Left lung (tissue), 10 donors: ENCODE results near the gene NACC1. TPM values are rescaled to one million over a fixed set of nuclear protein-coding genes. Genes with fewer than 3 reads are reported as not detected.

Source experiments
- ATAC-seq: fragments of 200-7000 bp; cut with Tn5 transposase; one replicate; pipeline ENCODE4 v1.9.1; 2020; ENCODE audit warnings: moderate library complexity
- DNase-seq, 4 donors: peaks; one replicate each; pipeline ENCODE4 v3.0.0-alpha.2; 2013 to 2020
- H3K27ac ChIP-seq, 2 donors: fragments of 200-600 bp; sonication (generic) in 1 of 2; one replicate each; pipeline versions ENCODE4 v1.5.0 to v1.8.0; 2020 to 2021
- H3K27me3 ChIP-seq, 2 donors: fragments of 200-600 bp; sonication (generic) in 1 of 2; one replicate each; pipeline versions ENCODE4 v1.5.0 to v1.8.0; 2020 to 2021
- H3K36me3 ChIP-seq, 2 donors: fragments of 200-600 bp; sonication (generic) in 1 of 2; one replicate each; pipeline versions ENCODE4 v1.5.0 to v1.8.0; 2020 to 2021
- H3K4me1 ChIP-seq, 2 donors: fragments of 200-600 bp; one replicate each; pipeline ENCODE4 v1.8.0; 2021
- H3K4me3 ChIP-seq, 2 donors: fragments of 200-600 bp; sonication (generic) in 1 of 2; one replicate each; pipeline versions ENCODE4 v1.5.0 to v1.8.0; 2020 to 2021; ENCODE audit warnings: mild to moderate bottlenecking in 1 of 2
- H3K9me3 ChIP-seq, 2 donors: fragments of 200-600 bp; sonication (generic) in 1 of 2; one replicate each; pipeline versions ENCODE4 v1.5.0 to v1.8.0; 2020 to 2021
- intact Hi-C, 2 donors: fragments of 100-400 bp; cut with DNase I; formaldehyde crosslinking; loops; one replicate each; pipeline versions ENCODE4 v1.11.2 to v1.14.2; 2022
- polyA plus RNA-seq, 6 donors: library from polyadenylated mRNA; unstranded; fragments of 120-200 nt; gene quantifications; one replicate each; pipeline ENCODE4 v1.2.1, GENCODE V29; 2013; ENCODE audit not compliant: insufficient read length in 6 of 6
- total RNA-seq, 2 donors: library from RNA; stranded (reverse); fragmentation: NEBNext Ultra II Directional; extraction: Animal tissue kit (Norgen Biotek cat#: 25700); gene quantifications; one replicate each; pipeline ENCODE4 v1.2.1, GENCODE V29; 2021
- TF ChIP-seq, protein P1 (sequence below), 2 donors: fragments of 200-600 bp; sonication (generic) in 1 of 2; IDR thresholded peaks; one replicate each; pipeline versions ENCODE4 v1.5.0 to v1.8.0; 2021; ENCODE audit warnings: antibody characterized with exemption in 2 of 2
- donor health status: DM: no; HTN: yes; CAD: no.
- donor health status: DM: no; HTN: no; CAD: no.

The NACC1 gene
- total and polyA plus RNA-seq, 8 donors: 14.9 to 92.5 (median 21.1) TPM

DNA sequence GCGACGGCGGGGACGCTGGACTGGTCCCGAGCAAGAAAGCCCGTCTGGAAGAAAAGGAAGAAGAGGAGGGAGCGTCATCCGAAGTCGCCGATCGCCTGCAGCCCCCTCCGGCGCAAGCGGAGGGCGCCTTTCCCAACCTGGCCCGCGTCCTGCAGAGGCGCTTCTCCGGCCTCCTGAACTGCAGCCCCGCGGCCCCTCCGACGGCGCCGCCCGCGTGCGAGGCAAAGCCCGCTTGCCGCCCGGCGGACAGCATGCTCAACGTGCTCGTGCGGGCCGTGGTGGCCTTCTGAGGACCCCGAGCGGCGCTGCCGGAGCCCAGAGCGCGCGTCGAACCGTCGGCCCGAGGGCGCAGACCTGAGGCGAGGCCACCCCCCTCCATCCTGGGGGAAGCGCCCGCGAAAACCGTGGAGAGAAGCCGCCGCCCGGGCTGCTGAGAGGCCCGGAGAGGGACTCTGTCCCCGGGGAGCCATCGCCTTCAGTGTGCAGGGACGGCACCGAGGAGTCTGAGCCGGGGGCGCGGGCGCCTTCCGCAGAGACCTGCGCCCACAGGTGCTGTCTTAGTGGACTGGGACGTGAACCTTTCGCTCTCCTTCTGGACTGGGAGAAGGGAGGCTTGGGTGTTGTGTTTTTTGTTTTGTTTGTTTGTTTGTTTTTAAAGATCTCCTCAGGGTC, 35.6 kb downstream of the NACC1 start:
- no peaks in the 10 kb centered on the region for H3K9me3 ChIP-seq
- ATAC-seq (no peak), DNase-seq (peak in 3 of 4 donors; percentile 41 to 86 (median 68))
- peaks cover 8 to 35% of the 10 kb centered on the region in 2 donors for H3K4me1 ChIP-seq
- intact Hi-C loops: no loop called here
- peak overlapping the region; percentile 96 to 97 for H3K27ac ChIP-seq
- TF ChIP-seq, protein P1, sequence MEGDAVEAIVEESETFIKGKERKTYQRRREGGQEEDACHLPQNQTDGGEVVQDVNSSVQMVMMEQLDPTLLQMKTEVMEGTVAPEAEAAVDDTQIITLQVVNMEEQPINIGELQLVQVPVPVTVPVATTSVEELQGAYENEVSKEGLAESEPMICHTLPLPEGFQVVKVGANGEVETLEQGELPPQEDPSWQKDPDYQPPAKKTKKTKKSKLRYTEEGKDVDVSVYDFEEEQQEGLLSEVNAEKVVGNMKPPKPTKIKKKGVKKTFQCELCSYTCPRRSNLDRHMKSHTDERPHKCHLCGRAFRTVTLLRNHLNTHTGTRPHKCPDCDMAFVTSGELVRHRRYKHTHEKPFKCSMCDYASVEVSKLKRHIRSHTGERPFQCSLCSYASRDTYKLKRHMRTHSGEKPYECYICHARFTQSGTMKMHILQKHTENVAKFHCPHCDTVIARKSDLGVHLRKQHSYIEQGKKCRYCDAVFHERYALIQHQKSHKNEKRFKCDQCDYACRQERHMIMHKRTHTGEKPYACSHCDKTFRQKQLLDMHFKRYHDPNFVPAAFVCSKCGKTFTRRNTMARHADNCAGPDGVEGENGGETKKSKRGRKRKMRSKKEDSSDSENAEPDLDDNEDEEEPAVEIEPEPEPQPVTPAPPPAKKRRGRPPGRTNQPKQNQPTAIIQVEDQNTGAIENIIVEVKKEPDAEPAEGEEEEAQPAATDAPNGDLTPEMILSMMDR (IDR thresholded peaks at IDR 0.05): no peak
- H3K27me3 ChIP-seq: no peaks in the 10 kb centered on the region
- no peaks in the 10 kb centered on the region for H3K36me3 ChIP-seq
- peak overlapping the region; percentile 95 to 100 for H3K4me3 ChIP-seq

DNA sequence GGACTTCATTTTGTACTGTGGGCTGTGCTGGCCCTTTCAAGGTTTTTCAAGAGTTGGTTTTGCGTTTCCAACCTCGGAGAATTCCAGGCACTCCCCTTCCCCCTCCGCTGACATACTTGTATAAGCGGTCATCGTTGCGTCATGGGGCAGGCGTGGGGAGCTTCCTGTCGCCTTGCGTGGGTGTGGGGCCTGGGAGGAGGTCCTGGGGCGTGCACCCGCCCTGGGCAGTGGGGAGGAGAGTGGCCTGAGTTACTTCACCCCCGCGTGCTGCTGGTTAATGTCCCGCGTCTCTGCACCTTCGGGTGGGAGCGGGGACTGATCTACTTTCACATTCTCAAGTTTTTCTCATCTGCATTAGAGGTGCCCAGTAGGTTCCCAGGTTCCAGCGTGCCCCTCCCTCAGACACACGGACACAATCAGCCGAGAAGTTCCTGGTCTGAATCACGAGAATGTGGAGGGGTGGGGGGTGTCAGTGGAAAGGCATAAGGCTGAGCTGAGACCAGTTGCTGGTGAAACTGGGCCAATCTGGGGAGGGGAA, 36.2 kb downstream of the NACC1 start:
- DNase-seq: peak; percentile 77 to 98 (median 93)
- Histone ChIP-seq H3K9me3 (no peaks in the 10 kb centered on the region), H3K27ac (peak overlapping the region; percentile 96 to 97), H3K4me1 (peaks cover 6 to 29% of the 10 kb centered on the region in 2 donors), H3K4me3 (peak overlapping the region; percentile 95 to 100), H3K27me3 (no peaks in the 10 kb centered on the region), H3K36me3 (no peaks in the 10 kb centered on the region)
- peak; percentile 29 for ATAC-seq
- TF ChIP-seq, protein P1 (IDR thresholded peaks at IDR 0.05): no peak
- intact Hi-C loops: no loop called here

DNA sequence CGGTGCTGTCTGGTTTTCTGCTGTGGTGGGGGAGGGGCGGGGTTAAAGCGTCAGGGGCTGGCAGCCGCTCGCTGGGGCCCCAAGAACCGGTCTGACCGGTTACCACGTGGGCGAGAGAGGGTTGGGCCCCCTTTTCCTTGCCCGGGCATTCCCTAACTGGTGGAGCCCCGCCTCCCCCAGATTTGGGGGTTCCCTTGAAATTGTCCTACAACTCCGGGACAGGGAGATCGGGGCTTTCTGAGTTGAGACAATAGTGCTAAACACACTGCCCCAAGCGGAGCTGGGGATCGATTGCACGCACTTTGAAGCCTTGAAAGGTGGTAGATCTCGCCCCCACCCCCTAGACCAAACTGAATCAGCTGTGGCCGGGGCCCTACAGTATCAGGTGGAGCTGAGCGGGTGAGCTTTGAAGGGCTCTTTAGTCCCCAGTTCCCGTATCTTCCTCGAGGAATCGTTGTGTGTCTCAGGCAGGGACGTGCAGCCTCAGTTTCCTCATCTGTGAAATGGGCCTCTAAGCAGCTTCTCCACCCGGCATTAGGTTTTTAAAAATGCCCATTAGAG, 36.9 kb downstream of the NACC1 start:
- TF ChIP-seq, protein P1 (IDR thresholded peaks at IDR 0.05): no peak
- no peaks in the 10 kb centered on the region for H3K36me3 ChIP-seq
- DNase-seq: peak; percentile 72 to 92 (median 89)
- peak; percentile 5 for ATAC-seq
- peak overlapping the region; percentile 96 to 97 for H3K27ac ChIP-seq
- no peaks in the 10 kb centered on the region for H3K9me3 ChIP-seq
- no peaks in the 10 kb centered on the region for H3K27me3 ChIP-seq
- intact Hi-C loops: no loop called here
- peak overlapping the region; percentile 95 to 100 for H3K4me3 ChIP-seq
- peaks cover 6 to 28% of the 10 kb centered on the region in 2 donors for H3K4me1 ChIP-seq

DNA sequence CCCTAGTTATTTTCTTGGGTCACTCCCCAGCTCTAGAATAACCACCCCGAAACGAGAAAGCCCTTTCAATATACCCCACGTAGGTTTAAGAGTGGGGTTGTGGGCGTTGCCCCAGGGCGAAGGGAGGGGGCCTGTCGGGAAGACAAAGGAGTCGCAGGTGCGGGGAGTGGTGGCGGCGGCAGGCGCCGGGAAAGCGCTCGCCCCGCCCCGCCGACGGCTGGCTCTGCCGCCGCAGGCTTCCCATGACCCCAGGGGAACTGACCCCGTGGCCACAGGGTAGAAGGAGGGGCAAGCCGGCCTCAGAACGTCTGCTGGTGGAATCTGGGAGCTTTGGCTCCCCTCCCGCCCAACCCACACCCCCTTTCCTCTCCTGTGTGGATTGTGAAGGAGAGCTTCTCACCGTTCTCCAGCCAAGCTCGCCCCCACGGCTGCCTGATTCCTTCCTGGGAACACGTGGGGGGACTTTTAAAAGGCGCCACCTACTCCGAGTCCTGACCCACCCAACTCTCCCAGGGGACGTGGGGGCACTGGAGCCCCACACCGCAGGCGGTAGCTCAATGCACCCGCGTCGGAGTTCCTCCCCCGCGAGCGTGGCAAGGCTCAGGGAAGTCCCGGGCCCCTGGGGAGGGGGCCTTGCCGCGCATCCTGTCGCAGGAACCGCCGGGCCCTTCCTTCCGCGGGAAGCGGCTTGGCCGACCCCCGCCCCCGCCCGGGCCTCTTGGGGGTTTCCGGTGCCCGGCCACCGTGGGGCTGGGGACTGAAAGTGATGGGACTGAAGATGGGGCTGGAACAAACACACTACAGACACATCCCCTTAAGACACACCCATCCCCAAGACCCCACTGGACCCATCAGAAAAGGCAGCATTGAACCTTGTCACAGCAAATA, 37.7 kb downstream of the NACC1 start:
- H3K4me1 ChIP-seq: peaks cover 6 to 35% of the 10 kb centered on the region in 2 donors
- no peaks in the 10 kb centered on the region for H3K36me3 ChIP-seq
- no peaks in the 10 kb centered on the region for H3K27me3 ChIP-seq
- no peaks in the 10 kb centered on the region for H3K9me3 ChIP-seq
- H3K27ac ChIP-seq: peak overlapping the region; percentile 96 to 97
- peak overlapping the region; percentile 95 to 100 for H3K4me3 ChIP-seq
- peak; percentile 47 to 94 (median 83) for DNase-seq
- intact Hi-C loops: no loop called here
- TF ChIP-seq, protein P1 (IDR thresholded peaks at IDR 0.05): no peak
- peak; percentile 16 for ATAC-seq
